HG02588 (cell line): Measurements from ENCODE around the gene PCDHGB7.
A peak's percentile ranks its signal among the peaks of the same experiment; 100 is the strongest.
"Not testable (repeated sequence)": the region's sequence is repeated elsewhere in the genome, so short reads cannot be mapped to it uniquely, and the experiment has no call there.

ENCODE experiments used
- ATAC-seq: cut with Tn5 transposase; IDR thresholded peaks from one replicate; pipeline ENCODE4 v1.9.1; 2021; ENCODE audit warnings: mild to moderate bottlenecking, moderate library complexity; ENCODE audit not compliant: unreplicated experiment

The PCDHGB7 gene

DNA sequence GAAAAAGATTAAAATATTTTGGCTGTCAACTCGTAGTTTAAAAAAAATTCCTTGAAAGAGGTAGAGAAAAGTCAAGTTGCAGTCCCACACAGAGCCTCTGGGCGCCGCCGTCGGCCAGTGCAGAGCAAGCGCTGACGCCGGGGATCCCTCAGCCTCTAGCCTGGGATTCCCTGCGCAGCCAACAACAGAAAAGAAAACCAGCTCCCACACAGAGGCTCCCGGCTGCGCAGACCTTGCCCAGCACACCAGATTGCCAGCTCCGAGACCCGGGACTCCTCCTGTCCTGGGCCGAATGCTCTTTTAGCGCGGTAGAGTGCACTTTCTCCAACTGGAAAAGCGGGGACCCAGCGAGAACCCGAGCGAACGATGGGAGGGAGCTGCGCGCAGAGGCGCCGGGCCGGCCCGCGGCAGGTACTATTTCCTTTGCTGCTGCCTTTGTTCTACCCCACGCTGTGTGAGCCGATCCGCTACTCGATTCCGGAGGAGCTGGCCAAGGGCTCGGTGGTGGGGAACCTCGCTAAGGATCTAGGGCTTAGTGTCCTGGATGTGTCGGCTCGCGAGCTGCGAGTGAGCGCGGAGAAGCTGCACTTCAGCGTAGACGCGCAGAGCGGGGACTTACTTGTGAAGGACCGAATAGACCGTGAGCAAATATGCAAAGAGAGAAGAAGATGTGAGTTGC lies at the start of gene PCDHGB7:
Gene PCDHGB7, plus strand, starts transcription at position 184 of the 679 bp plus-strand sequence. Its CDS starts 183 bp downstream, at position 367.
- ATAC-seq = peak; percentile 83

DNA sequence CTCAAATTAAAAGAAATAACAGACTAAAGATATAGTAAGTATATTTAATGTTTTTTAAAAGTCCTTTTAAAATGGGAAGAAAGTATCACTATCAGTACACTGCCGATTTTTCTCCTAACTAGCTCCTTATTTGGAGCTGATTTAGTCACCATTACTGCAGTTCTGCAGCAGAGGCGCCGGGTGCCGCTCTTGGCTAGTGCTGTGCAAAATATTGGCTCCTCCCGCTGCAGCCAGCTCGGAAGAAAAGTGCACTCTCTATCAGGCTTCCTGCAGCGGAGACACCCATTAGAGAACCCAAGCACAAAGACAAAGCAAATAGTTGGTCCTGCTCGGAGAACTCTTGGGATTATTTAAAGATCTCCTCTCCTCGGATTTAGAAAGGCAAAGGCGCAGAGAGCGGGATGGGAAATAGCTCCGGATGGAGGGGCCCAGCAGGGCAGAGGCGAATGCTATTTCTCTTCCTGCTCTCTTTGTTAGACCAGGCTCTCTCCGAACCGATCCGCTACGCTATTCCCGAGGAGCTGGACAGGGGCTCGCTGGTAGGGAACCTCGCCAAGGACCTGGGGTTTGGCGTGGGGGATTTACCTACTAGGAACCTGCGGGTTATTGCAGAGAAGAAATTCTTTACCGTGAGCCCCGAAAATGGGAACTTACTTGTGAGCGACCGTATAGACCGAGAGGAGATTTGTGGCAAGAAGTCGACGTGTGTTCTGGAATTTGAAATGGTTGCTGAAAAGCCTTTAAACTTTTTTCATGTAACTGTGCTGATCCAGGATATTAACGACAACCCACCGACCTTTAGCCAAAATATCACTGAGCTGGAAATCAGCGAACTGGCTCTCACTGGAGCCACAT lies 47.3 kb upstream of the PCDHGB7 start, which contains the start of gene PCDHGB3:
Gene PCDHGB3, plus strand, starts transcription at position 249 of the 855 bp plus-strand sequence. Its CDS starts 153 bp downstream, at position 402.
- ATAC-seq = peak; percentile 97

DNA sequence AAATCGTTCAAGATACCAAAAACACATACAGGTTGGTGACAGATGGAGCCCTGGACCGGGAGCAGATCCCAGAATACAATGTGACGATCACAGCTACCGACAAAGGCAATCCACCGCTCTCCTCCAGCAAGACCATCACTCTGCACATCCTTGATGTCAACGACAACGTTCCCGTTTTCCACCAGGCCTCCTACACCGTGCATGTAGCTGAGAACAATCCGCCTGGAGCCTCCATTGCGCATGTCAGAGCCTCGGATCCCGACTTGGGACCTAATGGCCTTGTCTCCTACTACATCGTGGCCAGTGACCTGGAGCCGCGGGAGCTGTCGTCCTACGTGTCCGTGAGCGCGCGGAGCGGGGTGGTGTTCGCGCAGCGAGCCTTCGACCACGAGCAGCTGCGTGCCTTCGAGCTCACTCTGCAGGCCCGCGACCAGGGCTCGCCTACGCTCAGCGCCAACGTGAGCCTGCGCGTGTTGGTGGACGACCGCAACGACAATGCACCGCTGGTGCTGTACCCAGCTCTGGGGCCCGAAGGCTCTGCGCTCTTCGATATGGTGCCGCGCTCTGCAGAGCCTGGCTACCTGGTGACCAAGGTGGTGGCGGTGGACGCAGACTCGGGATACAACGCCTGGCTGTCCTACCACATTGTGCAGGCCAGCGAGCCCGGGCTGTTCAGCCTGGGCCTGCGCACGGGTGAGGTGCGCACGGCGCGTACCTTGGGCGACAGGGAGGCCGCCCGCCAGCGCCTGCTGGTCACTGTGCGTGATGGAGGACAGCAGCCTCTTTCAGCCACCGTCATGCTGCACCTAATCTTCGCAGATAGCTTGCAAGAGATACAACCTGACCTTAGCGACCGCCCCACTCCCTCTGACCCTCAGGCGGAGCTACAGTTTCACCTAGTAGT lies 45.7 kb upstream of the PCDHGB7 start:
- no peak for ATAC-seq

DNA sequence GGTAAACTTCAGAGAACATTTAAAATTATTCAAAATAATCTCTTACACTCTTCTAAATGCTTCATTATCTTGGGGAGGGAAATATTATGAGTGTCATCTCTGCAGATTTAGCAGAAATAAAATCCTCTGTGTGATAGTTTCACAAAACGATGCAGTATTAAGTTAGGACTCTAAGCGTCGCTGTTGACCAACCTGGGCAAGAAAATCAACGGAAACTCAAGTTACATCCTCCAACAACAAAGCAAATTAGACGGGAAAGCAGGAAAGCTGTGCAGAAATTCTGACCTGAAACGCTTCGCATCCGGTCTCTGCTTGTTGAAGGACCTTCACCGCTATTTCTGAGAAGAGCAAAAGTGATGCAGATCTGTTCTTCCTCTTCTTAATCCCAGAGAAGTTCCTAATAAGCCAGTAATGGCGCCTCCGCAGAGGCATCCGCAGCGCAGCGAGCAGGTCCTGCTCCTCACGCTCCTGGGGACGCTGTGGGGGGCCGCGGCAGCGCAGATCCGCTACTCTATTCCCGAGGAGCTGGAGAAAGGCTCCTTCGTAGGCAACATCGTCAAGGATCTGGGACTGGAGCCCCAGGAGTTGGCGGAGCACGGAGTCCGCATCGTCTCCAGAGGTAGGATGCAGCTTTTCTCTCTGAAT lies 43.7 kb upstream of the PCDHGB7 start, which contains the start of gene PCDHGA6:
Gene PCDHGA6, plus strand, starts transcription at position 219 of the 645 bp plus-strand sequence. Its CDS starts 193 bp downstream, at position 412.
- no peak for ATAC-seq

DNA sequence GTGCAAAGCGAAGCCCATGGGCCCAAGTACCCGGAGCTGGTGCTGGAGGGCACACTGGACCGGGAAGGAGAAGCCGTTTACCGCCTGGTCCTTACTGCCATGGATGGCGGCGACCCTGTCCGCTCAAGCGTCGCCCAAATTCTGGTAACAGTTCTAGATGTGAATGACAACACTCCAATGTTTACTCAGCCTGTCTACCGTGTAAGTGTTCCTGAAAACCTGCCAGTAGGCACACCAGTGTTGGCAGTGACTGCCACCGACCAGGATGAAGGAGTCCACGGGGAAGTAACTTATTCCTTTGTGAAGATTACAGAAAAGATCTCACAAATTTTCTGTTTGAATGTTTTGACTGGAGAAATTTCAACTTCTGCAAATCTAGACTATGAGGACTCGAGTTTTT lies 42.9 kb upstream of the PCDHGB7 start:
- ATAC-seq = no peak

DNA sequence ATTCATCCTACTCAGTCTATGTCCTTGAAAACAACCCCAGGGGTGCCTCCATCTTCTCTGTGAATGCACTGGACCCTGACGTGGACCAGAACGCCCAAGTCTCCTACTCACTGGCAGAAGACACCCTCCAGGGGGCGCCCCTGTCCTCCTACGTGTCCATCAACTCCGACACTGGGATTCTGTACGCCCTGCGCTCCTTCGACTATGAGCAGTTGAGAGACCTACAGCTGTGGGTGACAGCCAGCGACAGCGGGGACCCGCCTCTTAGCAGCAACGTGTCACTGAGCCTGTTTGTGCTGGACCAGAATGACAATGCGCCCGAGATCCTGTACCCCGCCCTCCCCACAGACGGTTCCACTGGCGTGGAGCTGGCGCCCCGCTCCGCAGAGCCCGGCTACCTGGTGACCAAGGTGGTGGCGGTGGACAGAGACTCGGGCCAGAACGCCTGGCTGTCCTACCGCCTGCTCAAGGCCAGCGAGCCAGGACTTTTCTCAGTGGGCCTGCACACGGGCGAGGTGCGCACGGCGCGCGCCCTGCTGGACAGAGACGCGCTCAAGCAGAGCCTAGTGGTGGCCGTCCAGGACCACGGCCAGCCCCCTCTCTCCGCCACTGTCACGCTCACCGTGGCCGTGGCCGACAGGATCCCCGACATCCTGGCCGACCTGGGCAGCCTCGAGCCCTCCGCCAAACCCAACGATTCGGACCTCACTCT lies 41.9 kb upstream of the PCDHGB7 start:
- ATAC-seq = not testable (repeated sequence)

DNA sequence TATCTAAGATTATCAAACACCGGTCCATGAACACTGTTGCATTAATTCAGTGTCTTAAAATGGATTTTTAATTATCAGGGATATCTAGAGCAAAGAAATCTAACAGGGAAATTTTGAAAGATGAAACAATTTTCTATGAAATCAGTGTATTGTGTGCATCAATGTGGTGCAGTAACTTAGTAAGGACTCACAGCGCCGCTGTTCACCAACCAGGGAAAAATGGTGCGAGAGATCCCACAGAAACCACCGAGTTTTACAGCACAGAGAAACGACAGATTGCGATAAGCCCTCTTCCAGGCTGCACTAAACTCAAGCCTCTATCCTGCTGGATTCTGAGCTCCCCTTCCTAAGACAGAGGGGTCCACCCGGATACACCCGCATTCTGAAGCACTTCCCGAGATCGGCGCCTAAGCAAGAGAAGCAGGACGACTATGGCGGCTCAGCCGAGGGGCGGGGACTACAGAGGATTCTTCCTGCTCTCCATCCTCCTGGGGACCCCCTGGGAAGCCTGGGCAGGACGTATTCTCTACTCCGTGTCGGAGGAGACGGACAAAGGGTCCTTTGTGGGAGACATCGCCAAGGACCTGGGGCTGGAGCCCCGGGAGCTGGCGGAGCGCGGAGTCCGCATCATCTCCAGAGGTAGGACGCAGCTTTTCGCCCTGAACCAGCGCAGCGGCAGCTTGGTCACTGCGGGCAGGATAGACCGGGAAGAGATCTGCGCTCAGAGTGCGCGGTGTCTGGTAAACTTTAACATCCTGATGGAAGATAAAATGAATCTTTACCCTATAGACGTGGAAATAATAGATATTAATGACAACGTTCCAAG lies 34.8 kb upstream of the PCDHGB7 start, which contains the start of gene PCDHGA7:
Gene PCDHGA7, plus strand, starts transcription at position 274 of the 826 bp plus-strand sequence. Its CDS starts 158 bp downstream, at position 432.
- no peak for ATAC-seq

DNA sequence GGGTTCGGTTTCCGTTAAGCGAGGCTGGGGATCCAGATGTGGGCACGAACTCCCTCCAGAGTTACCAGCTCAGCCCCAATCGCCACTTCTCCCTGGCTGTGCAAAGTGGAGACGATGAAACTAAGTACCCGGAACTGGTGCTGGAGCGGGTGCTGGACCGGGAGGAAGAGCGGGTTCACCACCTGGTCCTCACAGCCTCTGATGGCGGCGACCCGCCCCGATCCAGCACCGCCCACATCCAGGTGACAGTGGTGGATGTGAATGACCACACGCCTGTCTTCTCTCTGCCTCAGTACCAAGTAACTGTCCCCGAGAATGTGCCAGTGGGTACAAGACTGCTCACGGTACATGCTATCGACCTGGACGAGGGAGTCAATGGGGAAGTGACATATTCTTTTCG lies 34.1 kb upstream of the PCDHGB7 start:
- no peak for ATAC-seq

DNA sequence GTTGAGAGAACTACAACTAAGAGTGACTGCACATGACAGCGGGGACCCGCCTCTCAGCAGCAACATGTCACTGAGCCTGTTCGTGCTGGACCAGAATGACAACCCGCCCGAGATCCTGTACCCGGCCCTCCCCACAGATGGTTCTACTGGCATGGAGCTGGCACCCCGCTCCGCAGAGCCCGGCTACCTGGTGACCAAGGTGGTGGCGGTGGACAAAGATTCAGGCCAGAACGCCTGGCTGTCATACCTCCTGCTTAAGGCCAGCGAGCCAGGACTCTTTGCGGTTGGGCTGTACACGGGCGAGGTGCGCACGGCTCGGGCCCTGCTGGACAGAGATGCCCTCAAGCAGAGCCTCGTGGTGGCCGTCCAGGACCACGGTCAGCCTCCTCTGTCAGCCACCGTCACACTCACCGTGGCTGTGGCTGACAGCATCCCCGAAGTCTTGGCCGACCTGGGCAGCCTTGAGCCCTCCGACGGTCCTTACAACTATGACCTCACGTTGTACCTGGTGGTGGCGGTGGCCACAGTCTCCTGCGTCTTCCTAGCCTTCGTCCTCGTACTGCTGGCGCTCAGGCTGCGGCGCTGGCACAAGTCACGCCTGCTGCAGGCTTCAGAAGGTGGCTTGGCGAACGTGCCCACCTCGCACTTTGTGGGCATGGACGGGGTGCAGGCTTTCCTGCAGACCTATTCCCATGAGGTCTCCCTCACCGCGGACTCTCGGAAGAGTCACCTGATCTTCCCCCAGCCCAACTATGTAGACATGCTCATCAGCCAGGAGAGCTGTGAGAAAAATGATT lies 32.8 kb upstream of the PCDHGB7 start:
- no peak for ATAC-seq

DNA sequence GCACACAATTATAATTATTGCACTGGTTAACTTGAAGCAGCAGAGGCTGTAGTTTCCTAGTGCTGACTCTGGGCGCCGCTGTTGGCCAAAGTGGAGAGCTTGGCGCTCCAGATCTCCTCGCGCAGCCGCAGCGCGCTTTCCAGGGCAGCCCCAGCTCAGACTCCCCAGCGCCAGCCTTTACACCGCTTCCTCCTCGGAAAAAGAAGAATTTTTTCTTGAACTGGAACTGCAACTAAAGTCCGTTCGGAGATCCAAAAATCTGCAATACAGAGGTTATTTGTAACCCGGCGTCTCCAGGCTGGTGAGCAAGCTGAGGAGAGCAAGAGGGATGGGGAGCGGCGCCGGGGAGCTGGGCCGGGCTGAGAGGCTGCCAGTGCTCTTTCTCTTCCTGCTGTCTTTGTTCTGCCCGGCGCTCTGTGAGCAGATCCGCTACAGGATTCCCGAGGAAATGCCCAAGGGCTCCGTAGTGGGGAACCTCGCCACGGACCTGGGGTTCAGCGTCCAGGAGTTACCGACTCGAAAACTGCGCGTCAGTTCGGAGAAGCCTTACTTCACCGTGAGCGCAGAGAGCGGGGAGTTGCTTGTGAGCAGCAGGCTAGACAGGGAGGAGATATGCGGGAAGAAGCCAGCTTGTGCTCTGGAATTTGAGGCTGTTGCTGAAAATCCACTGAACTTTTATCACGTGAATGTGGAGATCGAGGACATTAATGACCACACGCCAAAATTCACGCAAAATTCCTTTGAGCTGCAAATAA lies 29.7 kb upstream of the PCDHGB7 start, which contains the start of gene PCDHGB4:
Gene PCDHGB4, plus strand, starts transcription at position 142 of the 755 bp plus-strand sequence. Its CDS starts 187 bp downstream, at position 329.
- ATAC-seq = peak; percentile 69

DNA sequence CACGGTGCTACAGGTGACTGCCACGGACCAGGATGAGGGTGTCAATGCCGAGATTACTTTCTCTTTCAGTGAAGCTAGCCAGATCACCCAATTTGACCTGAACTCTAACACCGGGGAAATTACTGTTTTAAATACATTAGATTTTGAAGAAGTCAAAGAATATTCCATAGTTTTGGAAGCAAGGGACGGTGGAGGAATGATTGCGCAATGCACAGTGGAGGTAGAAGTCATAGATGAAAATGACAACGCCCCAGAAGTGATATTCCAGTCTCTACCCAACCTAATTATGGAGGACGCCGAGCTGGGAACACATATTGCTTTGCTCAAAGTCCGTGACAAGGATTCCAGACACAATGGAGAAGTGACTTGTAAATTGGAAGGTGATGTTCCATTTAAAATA lies 28.8 kb upstream of the PCDHGB7 start:
- ATAC-seq = no peak

DNA sequence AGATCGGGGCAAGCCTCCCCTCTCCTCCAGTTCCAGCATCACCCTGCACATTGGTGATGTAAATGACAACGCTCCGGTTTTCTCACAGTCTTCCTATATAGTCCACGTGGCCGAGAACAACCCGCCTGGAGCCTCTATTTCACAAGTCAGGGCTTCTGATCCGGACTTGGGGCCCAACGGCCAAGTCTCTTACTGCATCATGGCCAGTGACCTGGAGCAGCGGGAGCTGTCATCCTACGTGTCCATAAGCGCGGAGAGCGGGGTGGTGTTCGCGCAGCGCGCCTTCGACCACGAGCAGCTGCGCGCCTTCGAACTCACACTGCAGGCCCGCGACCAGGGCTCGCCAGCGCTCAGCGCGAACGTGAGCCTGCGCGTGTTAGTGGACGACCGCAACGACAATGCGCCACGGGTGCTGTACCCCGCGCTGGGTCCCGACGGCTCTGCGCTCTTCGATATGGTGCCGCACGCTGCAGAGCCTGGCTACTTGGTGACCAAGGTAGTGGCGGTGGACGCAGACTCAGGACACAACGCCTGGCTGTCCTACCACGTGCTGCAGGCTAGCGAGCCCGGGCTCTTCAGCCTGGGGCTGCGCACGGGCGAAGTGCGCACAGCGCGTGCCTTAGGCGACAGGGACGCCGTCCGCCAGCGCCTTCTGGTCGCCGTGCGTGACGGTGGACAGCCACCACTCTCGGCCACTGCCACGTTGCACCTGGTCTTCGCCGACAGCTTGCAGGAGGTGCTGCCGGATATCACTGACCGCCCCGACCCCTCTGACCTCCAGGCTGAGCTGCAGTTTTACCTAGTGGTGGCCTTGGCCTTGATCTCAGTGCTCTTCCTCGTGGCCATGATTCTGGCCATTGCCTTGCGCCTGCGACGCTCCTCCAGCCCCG lies 28.1 kb upstream of the PCDHGB7 start:
- no peak for ATAC-seq

DNA sequence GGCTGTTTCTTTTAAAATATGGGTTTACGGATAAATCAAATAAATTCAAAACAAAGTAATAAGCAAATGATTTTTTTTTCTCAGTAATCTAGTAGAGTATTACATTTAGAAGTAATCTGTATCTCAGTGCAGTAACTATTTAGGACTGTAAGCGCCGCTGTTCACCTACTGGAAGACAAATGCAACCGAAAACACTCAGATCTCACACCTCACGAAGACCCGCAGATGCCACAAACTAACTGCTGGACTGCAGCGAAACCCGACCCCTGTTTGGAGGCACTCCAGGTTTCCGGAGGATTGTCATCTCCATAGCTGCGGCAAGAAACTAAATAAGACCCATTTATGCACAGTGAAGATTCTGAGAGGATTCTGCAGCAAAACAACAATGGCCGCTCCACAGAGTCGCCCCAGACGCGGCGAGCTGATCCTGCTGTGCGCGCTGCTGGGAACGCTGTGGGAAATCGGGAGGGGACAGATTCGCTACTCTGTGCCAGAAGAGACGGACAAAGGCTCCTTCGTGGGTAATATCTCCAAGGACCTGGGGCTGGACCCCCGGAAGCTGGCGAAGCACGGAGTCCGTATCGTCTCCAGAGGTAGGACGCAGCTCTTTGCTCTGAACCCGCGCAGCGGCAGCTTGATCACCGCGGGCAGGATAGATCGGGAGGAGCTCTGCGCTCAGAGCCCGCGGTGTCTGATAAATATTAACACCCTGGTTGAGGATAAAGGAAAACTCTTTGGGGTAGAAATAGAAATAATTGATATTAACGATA lies 24.9 kb upstream of the PCDHGB7 start, which contains the start of gene PCDHGA8:
Gene PCDHGA8, plus strand, starts transcription at position 205 of the 770 bp plus-strand sequence. Its CDS starts 181 bp downstream, at position 386.
- no peak for ATAC-seq

DNA sequence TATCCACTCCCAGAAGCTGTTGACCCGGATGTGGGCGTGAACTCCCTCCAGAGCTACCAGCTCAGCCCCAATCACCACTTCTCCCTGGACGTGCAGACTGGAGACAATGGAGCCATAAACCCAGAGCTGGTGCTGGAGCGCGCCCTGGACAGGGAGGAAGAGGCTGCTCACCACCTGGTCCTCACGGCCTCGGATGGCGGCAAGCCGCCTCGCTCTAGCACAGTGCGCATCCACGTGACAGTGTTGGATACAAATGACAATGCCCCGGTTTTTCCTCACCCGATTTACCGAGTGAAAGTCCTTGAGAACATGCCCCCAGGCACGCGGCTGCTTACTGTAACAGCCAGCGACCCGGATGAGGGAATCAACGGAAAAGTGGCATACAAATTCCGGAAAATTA lies 24.2 kb upstream of the PCDHGB7 start:
- no peak for ATAC-seq
